Right lobe of liver (tissue), 6 donors: ENCODE data around the gene TOMM5. TPM values are rescaled to one million over a fixed set of nuclear protein-coding genes. Genes with fewer than 3 reads are reported as not detected.

Experiments
- ATAC-seq, 4 donors: fragments of 200-7000 bp; cut with Tn5 transposase; one replicate each; pipeline ENCODE4 v1.9.1; 2020; ENCODE audit warnings: mild to moderate bottlenecking in 4 of 4, moderate library complexity in 4 of 4
- DNase-seq, 3 donors: peaks; one replicate each; pipeline ENCODE4 v3.0.0-alpha.2; 2020
- H3K27ac ChIP-seq, 3 donors: fragments of 200-600 bp; one replicate each; pipeline ENCODE4 v1.8.0; 2022
- H3K27me3 ChIP-seq, 2 donors: fragments of 200-600 bp; one replicate each; pipeline ENCODE4 v1.8.0; 2022
- H3K36me3 ChIP-seq, 4 donors: fragments of 200-600 bp; sonication (generic) in 1 of 4; one replicate each; pipeline versions ENCODE4 v1.5.1 to v1.8.0; 2017 to 2022; ENCODE audit warnings: control low read depth in 1 of 4
- H3K4me1 ChIP-seq, 4 donors: fragments of 200-600 bp; sonication (generic) in 1 of 4; one replicate each; pipeline versions ENCODE4 v1.5.1 to v1.8.0; 2017 to 2022; ENCODE audit warnings: control low read depth in 1 of 4
- H3K4me3 ChIP-seq, 3 donors: fragments of 200-600 bp; one replicate each; pipeline ENCODE4 v1.8.0; 2022
- H3K9me3 ChIP-seq, 4 donors: fragments of 200-600 bp; sonication (generic) in 1 of 4; one replicate each; pipeline versions ENCODE4 v1.5.1 to v1.8.0; 2017 to 2022; ENCODE audit warnings: control low read depth in 1 of 4
- POLR2A ChIP-seq: fragments of 450-650 bp; IDR thresholded peaks from one replicate; pipeline ENCODE4 v1.6.1; 2017; ENCODE audit warnings: antibody characterized with exemption, mild to moderate bottlenecking
- WGBS: methylation state at CpG from one replicate; pipeline ENCODE4 v1.1.6; 2018; ENCODE audit warnings: low coverage, low lambda C conversion rate; ENCODE audit not compliant: insufficient coverage; ENCODE audit errors: missing lambda C conversion rate; 5-methylcytosine and 5-hydroxymethylcytosine counted together
- intact Hi-C, 2 donors: fragments of 100-400 bp; cut with DNase I; formaldehyde crosslinking; loops; one replicate each; pipeline versions ENCODE4 v1.11.2 to v1.14.1; 2022
- total RNA-seq, 6 experiments: library from RNA; depleted of rRNA in 2 of 6; stranded (reverse); fragments of >200 nt in 2 of 6; fragmentation: NEBNext Ultra II Directional in 3 of 6; extraction: Animal tissue kit (Norgen Biotek cat#: 25700) in 3 of 6; gene quantifications; one replicate each; pipeline versions ENCODE4 v1.1.0 to v1.2.4, GENCODE V29; 2016 to 2023
- TF ChIP-seq, protein P1 (sequence below), 4 donors: fragments of 200-600 bp in 3 of 4; fragments of 450-650 bp in 1 of 4; IDR thresholded peaks; one replicate each; pipeline versions ENCODE4 v1.5.1 to v1.8.0; 2016 to 2022; ENCODE audit warnings: antibody characterized with exemption in 4 of 4, mild to moderate bottlenecking in 2 of 4
- donor health status: DM: no; HTN: yes; CAD: no.
- donor health status: DM: no; HTN: no; CAD: no.
- donor health status: DM: no; HTN: no; CAD: no.
- donor health status: DM: no; HTN: yes; CAD: no.
- donor health status: DM: no; HTN: yes; CAD: no.

The TOMM5 gene
- total RNA-seq, 6 experiments from 2014 or later = 30.9 to 58.9 (median 32.9) TPM

DNA sequence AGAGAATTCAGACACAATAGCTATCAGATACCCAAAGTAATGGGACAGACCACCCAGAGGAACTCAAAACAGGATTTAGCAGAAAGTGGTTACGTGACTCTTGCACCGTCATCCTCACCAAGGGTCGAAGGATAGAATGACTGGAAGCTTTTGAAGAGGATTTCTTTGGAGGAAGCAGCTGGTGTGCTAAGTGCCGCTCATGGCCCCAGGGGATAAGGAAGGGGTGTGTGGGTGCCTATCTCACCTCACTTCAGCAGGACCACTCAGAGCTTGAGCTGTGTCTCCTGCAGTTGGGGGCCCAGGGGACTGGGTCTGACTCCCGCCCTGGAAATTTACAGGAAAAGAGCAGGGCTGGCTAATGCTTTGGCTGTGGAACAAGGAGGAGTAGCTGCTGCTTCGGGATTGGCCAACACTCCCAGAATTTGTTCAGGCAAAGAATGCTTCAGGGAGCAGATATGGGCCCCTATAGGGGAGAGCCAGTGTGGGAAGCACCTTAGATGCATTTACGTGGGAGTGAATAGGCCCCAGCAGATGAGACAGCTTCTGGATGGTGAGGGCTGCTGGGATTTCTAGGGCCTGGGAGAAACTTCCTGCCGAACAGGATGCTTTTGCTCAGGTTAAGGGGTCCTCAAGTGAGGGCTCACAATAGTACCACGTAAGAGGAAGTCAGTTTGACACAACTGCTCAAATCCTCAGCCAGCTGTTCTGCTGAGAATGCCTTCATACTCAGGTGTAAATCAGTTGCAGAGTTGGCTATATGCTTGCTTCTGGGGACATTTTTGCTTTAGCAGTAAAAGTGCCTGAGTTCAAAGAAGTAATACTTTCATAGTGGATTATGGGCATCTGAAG is 29.1 kb upstream of the TOMM5 start:
- Histone ChIP-seq H3K27me3 (no peaks in the 10 kb centered on the region), H3K4me1 (no peaks in the 10 kb centered on the region), H3K4me3 (no peak overlapping the region), H3K27ac (no peak overlapping the region), H3K36me3 (no peaks in the 10 kb centered on the region), H3K9me3 (no peaks in the 10 kb centered on the region)
- 58% methylated on average over 7 of the region's 9 CpGs for WGBS
- no peak for ATAC-seq
- TF ChIP-seq, protein P1, sequence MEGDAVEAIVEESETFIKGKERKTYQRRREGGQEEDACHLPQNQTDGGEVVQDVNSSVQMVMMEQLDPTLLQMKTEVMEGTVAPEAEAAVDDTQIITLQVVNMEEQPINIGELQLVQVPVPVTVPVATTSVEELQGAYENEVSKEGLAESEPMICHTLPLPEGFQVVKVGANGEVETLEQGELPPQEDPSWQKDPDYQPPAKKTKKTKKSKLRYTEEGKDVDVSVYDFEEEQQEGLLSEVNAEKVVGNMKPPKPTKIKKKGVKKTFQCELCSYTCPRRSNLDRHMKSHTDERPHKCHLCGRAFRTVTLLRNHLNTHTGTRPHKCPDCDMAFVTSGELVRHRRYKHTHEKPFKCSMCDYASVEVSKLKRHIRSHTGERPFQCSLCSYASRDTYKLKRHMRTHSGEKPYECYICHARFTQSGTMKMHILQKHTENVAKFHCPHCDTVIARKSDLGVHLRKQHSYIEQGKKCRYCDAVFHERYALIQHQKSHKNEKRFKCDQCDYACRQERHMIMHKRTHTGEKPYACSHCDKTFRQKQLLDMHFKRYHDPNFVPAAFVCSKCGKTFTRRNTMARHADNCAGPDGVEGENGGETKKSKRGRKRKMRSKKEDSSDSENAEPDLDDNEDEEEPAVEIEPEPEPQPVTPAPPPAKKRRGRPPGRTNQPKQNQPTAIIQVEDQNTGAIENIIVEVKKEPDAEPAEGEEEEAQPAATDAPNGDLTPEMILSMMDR (IDR thresholded peaks at IDR 0.05) = no peak
- TF ChIP-seq POLR2A = no peak
- intact Hi-C loops = no loop called here
- DNase-seq = no peak

DNA sequence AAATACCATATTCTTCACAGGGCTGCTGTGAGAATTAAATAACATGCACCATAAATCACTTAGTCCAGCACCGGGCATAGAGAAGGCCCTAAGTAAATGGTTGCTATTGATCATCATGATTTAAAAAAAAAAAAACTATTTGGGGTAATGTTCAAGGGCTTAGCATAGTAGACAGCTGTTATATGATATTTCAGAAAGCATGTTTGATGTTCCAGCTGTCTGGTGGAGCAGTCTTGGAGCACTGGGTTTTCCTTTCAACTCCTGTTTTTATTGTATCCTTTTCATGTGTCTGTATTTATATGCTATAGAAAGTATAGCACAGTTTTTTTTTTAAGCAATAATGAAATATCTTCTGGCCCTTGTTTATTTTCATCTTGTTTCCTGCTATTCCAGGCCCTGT is 28.0 kb upstream of the TOMM5 start:
- DNase-seq (no peak), ATAC-seq (no peak)
- Histone ChIP-seq H3K27me3 (no peaks in the 10 kb centered on the region), H3K27ac (no peak overlapping the region), H3K9me3 (no peaks in the 10 kb centered on the region), H3K4me3 (no peak overlapping the region), H3K4me1 (no peaks in the 10 kb centered on the region), H3K36me3 (no peaks in the 10 kb centered on the region)
- TF ChIP-seq, protein P1 (IDR thresholded peaks at IDR 0.05) = no peak
- no peak for TF ChIP-seq POLR2A
- WGBS = 94% methylated on average over 1 of the region's 1 CpG
- intact Hi-C loops = no loop called here

DNA sequence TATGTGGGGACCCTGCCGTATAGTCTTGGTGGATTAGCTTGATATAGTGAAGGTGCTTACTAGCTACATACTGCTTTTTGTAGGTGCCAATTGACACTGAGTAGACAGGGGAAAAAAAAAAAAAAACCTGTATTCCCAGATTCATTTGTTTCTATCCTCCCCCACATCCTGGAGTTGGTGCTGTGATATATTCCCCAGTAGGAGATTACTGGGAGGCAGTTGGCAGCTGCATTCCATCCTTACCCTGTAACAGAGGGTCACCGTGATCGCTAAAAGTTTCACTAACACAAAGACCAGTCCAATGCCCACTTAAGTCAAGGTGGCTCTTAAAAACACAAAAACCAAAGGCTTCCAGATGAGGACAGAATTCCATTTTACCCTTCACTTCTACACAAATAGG is 27.4 kb upstream of the TOMM5 start:
- intact Hi-C loops = no loop called here
- Histone ChIP-seq H3K4me3 (no peak overlapping the region), H3K27ac (no peak overlapping the region), H3K27me3 (no peaks in the 10 kb centered on the region), H3K36me3 (no peaks in the 10 kb centered on the region), H3K9me3 (no peaks in the 10 kb centered on the region), H3K4me1 (no peaks in the 10 kb centered on the region)
- no peak for TF ChIP-seq POLR2A
- TF ChIP-seq, protein P1 (IDR thresholded peaks at IDR 0.05) = no peak
- DNase-seq (no peak), ATAC-seq (no peak)
- WGBS = 87% methylated on average over 3 of the region's 3 CpGs

DNA sequence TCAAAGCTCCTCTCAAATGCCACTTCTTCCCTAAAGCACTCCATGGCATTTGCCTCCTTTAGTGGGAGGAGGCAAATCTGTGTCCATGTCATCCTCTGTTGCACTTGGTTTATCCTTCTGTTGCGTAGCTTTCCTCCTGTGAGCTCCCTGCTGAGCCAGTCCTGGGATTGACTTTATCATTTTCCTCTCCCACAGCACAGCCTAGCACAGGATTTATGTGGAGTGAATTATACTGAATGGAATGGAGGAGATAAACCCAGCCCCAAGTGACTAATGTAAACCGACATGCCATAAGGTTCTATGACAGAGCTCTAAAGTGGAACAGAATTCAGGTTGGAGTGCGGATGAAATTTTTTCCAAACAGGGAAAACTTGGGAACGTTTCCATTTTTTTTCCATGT is 26.4 kb upstream of the TOMM5 start:
- Histone ChIP-seq H3K4me3 (no peak overlapping the region), H3K27me3 (no peaks in the 10 kb centered on the region), H3K4me1 (no peaks in the 10 kb centered on the region), H3K9me3 (no peaks in the 10 kb centered on the region), H3K36me3 (no peaks in the 10 kb centered on the region), H3K27ac (no peak overlapping the region)
- TF ChIP-seq POLR2A = no peak
- intact Hi-C loops = no loop called here
- DNase-seq (no peak), ATAC-seq (no peak)
- 77% methylated on average over 4 of the region's 4 CpGs for WGBS

DNA sequence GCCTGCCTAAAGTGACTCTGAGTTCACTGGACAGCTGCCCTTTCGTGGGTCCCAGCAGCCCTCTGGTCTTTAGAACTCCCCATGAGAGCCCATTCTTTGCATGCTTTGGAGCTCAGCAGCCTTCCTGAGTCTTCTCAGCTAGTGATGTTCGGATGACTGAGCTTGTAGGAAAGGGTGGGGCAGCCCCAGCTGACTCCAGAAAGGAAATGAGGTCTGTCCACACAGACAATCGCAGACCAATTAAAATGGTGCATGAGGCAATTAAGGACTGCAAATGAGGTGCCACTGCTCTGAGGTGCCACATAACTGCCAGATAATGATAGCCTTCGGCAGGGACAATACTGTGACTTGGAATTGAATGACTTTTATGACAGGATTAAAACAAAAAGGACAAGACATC is 25.4 kb upstream of the TOMM5 start:
- ATAC-seq (no peak), DNase-seq (no peak)
- Histone ChIP-seq H3K4me3 (no peak overlapping the region), H3K27me3 (no peaks in the 10 kb centered on the region), H3K9me3 (no peaks in the 10 kb centered on the region), H3K36me3 (no peaks in the 10 kb centered on the region), H3K27ac (no peak overlapping the region), H3K4me1 (no peaks in the 10 kb centered on the region)
- intact Hi-C loops = no loop called here
- no peak for TF ChIP-seq POLR2A
- TF ChIP-seq, protein P1 (IDR thresholded peaks at IDR 0.05) = no peak
- 66% methylated on average over 4 of the region's 4 CpGs for WGBS
